DND-41 (cell line): Measurements from ENCODE around the gene GET4.

Experiments
- CTCF ChIP-seq: IDR thresholded peaks from 2 replicates; pipeline ENCODE4 v1.5.1; 2012; ENCODE audit warnings: borderline replicate concordance, low read length, moderate library complexity, mild to moderate bottlenecking; ENCODE audit not compliant: poor library complexity, severe bottlenecking; ENCODE audit errors: extremely low read depth
- EZH2 ChIP-seq: IDR thresholded peaks from 3 replicates; pipeline ENCODE4 v1.6.1; 2012; ENCODE audit warnings: borderline replicate concordance, low read depth, mild to moderate bottlenecking, moderate library complexity, low read length, inconsistent platforms; ENCODE audit not compliant: severe bottlenecking

GRCh38 chr7:844514-844913, 31.8 kb upstream of the GET4 start:
- TF ChIP-seq CTCF (no peak), EZH2 (no peak)
